NOMO-1 treated with dmso at 0.1 percent for 144 hours (cell line): ENCODE measurements around the gene NPW.

Experiments used
- DNase-seq: peaks from one replicate; lab custom pipeline; 2025; ENCODE audit not compliant: unreplicated experiment; lab: John Stamatoyannopoulos, UW

NPW gene

DNA sequence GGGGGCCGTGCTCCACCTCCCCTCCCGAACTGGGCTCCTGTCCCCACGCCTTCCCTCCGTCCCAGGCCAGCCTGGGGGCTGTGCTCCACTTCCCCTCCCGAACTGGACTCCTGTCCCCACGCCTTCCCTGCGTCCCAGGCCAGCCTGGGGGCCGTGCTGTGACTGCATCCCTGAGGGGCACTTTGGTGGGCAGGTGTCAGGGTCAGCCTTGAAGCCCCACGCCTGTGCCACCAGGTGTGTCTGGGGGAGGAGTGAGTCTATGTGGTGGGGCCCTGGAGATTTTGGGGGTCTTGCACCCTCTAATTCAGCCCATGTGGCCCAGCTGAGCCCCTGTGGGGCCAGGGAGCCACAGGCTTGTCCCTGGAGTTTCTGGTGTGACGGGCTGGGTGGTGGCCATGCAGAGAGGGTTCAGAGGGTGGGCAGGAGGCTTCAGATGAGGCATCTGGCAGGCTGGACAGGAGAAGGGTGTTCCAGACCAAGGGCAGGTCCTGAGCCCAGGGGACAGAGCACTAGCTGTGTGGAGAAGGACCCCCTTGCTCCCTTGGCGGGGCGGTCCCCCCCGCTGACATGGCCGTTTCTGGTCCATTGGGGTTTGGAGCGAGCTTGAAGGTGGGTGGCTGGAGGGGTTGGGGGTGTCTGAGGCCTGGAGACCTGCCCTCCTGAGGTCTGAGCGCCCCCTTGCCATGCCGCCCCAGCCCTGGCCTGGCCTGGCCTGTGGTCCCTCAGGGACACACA is 15.3 kb downstream of the NPW start:
- no peak for DNase-seq

DNA sequence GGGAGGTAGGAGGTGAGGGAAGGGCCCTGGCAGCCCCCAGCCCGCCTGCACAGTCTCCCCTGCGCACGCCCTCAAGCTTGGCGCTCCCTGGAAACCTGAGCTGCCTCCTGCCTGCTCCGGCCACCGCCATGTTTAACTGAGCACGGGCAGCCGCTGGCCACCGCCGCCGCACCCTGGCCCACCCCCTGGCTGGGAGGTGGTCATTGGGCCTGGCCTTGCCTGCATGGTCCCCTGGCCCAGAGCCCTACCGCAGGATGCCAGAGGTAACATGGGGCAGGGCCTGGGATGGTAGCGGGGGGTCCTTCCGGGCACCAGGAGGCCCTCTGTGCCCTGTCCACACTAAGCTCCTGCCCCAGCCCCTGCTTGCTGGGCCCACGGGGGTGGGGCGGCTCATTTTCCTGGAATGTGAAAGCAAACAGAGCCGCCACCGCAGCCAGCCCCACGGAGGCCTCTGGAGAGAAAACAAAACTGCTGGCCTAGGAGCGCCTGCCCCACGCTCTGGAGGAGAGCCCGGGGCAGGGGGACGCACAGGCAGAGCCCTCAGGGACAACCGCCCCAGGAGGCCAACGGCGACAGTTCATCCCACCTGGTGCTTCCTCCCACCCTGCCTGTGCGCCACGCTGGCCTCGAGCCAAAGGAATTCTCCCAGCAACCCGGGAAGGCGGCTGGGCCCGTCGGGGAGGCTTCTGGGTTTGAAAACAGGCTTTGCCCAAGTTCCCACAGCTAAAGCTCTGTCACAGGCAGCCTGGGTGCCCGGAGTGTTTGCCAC is 16.0 kb downstream of the NPW start:
- DNase-seq = no peak

DNA sequence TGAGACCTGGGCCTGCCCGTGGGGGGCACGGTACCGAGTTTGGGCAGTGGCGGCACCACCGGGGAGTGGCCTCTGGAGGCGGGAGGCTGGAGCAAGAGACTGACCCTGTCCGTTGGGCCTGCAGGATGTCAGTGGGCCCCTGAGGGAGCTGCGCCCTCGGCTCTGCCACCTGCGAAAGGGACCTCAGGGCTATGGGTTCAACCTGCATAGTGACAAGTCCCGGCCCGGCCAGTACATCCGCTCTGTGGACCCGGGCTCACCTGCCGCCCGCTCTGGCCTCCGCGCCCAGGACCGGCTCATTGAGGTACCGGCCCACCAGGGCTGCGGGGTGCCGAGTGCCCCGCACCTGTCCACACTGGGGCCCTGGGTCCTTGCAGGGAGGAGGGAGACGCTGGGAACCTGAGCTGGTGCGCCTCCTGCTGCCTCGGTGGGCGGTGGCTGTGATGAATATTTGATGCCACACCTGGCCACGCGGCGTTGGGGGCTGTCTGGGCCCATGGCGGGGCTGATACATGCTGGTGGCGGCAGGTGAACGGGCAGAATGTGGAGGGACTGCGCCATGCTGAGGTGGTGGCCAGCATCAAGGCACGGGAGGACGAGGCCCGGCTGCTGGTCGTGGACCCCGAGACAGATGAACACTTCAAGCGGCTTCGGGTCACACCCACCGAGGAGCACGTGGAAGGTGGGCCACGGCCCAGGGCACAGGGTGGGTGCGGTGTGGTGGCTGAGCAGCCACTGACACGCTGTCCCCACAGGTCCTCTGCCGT is 16.8 kb downstream of the NPW start:
- no peak for DNase-seq

DNA sequence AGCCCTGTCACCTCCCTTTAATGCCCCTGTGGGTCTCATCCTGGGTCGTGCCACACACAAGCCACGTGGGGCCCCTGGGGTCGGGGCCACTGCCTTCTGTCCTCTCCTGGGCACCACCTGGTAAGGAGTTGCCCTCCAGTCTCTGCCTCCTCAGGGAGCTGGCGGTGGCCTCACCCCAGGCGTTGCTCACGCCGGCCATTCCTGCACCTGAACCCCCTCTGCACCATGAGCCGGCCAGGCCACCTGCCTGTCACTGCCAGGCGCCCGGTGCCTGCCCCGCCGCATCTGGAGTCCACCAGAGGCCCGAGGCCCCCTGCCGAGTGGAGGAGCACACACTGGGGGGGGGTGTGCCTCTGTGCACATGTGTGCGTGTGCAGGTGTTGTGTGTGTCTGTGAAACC is 17.5 kb downstream of the NPW start:
- no peak for DNase-seq

DNA sequence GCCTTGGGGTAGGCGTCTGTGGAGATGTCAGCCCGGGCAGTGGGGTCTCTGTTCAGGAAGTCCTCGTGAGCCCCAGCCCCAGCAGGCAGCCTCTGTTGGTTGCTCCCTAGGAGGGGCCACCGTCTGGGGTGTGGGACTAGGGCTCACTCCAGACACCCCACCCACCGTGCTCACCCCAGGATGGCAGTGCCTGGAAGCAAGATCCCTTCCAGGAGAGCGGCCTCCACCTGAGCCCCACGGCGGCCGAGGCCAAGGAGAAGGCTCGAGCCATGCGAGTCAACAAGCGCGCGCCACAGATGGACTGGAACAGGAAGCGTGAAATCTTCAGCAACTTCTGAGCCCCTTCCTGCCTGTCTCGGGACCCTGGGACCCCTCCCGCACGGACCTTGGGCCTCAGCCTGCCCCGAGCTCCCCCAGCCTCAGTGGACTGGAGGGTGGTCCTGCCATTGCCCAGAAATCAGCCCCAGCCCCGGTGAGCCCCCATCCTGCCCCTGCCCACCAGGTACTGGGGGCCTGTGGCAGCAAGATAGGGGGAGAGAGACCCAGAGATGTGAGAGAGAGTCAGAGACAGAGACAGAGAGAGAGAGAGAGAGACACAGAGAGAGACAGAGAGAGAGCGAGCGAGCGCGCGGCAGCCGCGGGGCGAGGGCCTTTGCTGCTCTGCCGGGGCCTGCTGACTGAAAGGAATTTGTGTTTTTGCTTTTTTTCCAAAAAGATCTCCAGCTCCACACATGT is 18.2 kb downstream of the NPW start:
- no peak for DNase-seq

DNA sequence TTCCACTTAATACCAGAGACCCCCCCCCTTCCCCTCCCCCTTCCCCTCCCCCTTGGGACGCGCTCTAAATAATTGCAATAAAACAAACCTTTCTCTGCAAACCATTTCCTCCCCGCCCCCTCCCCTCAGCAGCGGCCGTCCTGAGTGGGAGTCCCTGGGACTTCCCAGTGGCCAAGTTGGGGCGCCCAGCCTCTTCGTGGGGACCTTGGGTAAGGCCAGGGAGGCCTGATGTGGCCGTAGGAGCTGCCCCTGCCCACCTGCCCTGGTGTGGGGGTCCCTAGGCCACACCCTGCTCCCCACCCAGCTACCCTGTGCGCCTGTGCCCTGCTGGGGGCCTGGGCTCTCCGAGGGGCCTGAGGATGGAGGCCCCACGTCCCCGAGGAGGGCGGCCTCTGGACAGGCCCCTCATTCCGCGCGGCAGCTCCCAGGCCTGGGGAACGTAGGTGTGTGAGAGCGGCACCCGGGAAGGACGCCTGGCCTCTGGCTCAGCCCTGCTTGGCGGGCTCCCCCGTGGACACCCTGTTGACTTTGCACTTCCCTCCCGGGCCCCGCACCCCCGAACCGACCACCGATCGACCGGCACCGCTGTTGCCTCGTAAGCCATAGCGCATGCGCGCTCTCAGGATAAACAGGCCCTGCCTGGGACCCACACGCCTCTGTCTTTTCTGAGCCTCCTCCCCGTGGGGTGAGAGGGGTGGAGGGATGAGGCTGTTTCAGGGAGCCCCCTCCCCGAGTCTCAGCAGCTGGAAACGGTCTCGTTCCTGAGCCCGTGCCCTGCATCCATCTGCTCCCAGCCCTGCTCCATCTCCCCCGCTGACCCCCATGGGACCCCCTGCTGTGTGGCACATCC is 19.0 kb downstream of the NPW start:
- no peak for DNase-seq

DNA sequence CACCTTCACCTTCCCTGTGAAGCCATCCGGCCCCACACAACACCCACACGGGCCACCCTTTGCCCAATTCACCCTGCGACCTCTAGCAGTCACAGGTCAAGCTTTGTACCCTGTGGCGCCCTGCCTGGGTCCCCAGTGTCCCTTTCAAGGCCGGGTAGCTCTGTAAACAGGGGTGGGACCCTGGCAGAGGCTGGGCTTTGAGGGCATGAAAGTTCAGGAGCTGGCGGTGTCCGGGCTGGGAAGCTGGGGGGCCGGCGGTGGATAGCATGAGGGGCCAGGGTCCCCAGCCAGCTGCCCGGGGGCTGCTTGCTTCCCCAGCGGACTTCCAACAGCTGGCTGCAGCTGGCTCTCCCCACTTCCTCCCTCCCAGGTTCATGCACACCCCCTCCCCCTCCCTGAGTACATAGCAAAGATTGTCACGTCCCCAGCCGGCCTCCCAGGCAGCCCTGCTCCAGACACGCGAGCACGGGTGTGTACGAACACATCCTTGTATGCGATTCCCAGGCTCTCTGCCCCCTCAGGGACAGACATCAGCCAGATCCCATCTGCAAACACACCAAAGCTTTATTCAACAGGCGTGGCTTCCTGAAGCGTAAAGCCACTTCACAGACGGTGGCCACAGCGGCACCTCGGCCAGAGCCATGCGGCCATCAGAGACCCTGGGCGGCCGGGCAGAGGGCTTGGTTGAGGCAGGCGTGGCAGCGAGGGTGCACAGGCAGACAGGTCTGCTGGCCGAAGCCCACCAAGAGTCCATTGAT is 19.9 kb downstream of the NPW start:
- DNase-seq = no peak

DNA sequence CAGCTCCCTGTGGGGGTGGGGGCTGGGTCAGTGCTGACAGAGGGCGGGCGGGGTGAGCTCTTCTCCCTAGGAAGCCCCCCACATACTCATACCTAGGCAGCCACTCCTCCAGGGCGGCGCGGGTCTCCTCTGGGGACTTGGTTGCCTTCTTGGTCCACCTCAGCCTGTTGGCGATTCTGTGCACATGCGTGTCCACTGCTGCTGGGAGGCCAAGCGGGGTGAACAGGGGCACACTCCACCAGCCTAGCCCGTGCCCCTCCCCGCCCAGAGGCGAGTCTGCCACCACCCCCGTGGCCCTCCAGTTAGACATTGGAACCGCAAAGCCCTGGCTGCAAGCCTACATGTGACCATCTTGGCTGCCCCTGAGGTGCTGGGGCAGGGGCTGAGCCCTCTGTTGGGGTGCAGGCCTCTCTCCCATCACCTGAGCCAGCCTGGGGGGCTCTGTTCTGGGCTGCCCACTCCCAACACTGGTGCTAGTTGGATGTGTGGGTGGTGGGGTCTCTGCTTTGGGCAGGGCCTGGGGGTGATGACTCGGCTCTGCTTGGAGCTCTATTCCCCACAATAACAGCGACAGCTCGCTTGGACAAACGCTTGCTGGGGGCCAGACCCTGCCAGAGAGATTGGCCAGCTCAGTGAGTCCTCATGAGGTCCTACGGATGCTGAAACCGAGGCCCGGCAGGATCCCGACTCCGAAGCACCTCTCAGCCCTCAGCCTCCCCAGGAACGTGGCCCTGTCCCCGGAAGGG is 20.6 kb downstream of the NPW start:
- DNase-seq = no peak

DNA sequence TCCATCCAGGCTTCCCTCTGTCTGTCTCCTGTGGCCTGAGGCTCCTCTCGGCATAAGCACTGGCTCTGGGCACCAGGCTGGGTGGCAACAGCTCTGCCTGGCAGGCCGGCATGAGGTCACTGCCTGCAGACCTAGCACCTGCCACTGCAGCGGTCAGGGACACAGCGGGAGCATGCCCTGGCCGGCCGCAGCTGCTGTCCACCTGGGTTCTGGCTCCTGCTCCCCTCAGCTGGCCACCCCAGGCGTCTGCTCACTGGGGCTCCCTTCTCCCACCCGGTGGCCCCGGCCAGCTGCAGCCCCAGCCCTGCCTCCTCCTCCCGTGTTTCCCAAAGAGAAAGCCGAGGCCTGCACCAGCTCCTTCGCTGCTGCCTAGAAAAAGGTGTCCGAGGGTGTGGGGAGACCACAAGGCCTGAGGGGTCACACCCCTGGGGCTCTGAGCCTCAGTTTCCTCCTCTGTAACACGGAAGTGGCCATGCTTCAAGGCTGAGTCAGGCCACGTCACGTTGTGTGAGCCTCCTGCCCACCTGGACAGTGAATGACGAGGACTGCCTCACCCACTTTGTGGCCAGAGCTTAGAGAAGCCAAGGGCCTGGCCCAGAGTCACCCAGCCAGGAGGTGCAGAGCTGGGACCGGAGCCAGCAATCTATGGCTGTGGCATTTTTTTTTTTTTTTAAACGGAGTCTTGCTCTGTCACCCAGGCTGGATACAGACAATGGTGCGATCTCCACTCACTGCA is 21.4 kb downstream of the NPW start:
- no peak for DNase-seq

DNA sequence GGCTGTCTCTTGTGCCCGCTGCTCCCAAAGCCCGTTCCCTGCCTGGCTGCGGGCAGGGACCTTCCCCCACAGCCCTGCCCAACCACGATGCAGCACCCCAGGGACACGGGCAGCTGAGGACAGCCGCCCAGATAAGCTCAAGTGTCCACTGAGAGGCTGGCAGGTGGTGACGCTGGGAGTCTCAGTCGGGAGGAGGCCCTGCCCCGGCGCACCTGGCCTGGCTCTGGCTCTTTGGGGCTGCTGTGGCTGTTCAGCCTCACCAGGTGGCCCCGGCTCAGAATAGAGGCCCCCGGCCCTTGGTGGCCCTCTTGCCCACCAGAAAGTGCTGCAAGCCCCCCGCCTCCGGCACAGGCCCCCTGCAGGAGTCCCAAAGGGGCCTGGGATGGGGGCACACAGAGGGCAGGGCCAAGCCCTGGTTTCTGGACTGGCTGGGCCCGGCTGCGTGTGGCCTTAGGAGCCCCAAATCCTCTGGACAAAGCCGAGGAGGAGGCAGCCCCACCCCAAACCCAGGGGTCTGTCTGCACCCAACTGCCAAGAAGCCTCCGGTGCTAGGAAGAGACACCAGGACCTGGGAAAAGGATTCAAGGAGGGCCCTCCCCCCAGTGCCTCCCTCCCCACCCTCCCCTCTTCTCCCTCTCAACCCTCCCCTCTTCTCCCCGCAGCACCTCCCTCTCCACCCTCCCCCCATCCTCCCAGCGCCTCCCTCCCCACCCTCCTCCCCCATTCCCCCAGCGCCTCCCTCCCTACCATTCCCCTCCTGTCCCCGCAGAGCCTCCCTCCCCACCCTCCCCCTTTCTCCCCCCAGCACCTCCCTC is 22.8 kb downstream of the NPW start:
- no peak for DNase-seq

DNA sequence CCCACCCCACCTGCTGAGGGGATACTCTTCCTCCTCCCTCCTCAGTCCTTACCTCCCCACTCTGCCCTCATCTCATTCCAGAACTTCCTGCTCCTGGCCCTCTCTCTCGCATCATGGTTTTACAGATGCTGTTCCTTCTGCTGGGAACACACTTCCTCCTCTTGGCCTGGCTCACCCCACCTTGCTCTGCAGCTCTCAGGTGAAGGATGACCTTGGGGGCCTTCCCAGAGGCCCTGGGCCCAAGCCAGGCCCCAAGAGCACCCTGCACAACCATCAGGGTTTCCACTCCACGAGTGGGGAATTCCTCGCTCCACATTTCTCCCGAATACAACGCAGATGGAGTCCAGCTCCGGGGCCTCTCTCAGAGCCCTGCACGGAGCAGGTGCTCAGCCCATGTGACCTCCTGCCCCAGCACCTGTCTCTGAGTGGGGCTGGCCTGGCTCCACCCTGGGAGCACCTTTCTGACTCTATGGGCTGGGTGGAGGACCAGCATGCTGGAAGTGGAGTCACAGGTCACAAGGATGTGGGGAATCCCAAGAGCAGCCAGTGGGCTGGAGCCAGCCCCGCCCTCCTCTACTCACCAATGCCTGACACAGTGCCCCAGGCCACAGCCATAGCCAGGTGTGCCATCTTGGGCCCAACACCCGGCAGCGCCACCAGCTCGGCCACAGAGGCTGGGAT is 23.5 kb downstream of the NPW start:
- DNase-seq = no peak

DNA sequence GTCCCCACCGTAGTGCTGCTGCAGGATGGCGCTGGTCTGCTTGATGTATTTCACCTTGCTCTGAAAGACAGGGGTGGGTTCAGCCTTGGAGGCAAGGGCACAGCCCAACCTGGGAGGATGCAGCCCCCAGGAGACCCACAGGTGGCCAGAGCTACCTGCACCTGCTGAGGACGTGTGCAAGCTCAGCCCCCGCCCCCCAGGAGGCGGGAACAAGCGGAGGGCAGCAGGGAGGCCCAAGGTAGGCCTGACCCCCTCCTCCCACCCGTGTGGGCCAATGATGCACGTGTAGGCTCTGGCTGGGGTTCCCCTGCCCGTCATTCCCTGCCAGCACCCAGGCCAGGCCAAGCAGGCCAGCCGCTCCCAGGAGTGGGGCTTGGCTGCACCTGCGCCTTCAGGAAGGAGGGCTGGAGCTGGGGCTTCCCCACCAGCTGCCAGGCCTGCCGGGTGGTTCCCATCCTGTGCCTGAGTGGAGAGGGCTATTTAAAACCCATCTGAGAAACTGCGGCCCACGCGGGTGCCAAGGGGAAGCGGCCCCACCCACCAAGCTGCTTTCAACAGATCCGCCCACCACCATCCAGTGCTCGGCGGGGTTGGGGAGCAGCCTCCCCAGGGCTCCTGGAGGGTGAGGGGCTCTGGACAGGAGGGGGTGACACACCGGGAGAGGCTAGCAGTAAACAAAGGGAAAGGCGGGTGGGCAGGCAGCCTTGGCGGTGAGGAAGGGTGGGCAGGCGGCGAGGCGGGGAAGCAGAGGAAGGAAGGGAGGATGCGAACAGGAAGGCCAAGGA is 24.3 kb downstream of the NPW start:
- no peak for DNase-seq

DNA sequence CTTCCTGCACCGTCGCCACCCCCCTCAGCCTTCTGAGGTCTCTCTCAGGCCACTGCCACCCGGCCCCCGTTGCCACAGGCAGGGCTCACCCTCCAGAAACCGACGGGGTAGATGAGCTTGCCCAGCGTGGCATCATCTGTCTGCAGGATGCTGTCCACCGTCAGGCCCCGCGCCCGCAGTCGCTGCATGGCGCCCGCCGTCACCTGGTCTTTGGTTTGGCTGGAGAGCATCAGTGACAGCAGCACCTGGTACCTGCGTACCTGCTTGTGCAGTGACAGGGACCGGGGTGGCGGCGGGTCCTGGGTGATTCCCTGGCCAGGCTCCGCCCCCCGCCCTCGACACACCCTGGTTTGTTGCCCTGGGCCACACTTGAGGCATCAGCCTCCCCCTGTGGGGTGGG is 25.0 kb downstream of the NPW start:
- no peak for DNase-seq

DNA sequence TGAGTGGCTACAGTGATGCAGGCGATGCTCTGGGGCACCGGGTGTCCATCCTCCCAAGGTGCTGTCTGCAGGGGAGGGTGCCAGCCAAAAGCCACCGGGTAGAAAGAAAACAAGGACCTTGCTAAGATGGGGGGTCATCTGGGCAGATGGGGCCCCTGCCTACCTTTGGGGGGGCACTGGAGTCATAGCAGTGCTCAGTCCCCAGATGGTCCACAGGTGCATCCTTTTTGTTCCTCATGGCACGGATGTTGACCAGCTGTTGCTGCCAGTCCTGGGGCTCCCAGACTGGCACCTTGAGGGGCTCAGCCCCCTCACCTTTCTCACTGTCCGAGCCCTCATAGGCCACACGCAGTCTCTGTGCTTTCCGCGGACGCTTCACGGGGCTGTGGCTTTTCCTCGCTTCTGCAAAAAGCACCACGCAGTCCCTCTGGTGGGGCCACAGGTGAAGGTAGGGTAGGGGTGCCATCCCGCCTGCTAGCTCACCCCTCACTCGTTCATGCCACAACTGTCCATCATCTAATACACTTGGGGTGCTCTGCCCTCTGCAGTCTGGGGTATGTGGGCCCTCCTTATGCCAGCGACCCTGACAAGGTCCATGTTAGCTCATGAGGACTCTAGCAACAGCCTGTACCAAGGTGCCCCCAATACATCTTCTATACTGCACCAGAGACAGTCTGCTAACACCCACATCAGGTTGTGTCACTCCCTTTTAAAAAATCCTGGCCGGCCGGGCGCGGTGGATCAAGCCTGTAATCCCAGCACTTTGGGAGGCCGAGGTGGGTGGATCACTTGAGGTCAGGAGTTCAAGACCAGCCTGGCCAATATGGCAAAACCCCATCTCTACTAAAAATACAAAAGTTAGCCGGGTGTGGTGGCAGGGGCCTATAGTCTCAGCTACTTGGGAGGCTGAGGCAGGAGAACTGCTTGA is 26.6 kb downstream of the NPW start:
- no peak for DNase-seq

DNA sequence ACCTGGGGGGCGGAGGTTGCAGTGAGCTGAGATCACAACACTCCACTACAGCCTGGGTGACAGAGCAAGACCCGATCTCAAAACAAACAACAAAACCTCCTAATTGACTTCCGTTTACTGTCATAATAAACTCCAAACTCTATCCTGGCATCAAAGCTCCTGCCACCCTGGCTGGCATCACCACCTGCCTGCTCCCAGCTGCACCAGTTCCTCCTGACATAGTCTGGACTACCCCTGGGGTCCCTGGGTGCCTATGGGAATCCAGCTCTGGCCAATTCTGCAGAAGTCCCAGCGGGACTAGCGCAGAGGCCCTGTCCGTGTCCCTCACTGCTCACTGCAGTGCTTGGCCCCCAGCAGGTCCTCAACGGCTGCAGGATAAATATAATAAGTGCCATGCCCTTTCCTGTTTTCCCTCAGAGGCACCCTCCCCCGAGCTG is 27.3 kb downstream of the NPW start:
- DNase-seq = no peak
